IMR-90 (cell line): Measurements from ENCODE around the gene PLB1. TPM values are rescaled to one million over a fixed set of nuclear protein-coding genes. Genes with fewer than 3 reads are reported as not detected.

Experiments used
- ATAC-seq: fragments of 200-7000 bp; cut with Tn5 transposase; 2 replicates; pipeline ENCODE4 v1.9.1; 2020; ENCODE audit warnings: low read depth, mild to moderate bottlenecking, moderate library complexity
- BruUV-seq: library from RNA; stranded (reverse); fragments of 400-500 nt; replicated peaks from 2 replicates; lab custom pipeline; 2021; lab: Mats Ljungman, UMichigan
- CTCF ChIA-PET: fragments of 300-600 bp; formaldehyde crosslinking; extraction: SDS; loops from one replicate; lab custom pipeline; 2021; ENCODE audit warnings: antibody characterized with exemption; lab: Yijun Ruan, JAX
- POLR2A ChIA-PET: fragments of 300-600 bp; sonication (Branson Sonifier 250); formaldehyde crosslinking; loops from one replicate; lab custom pipeline; 2022; ENCODE audit warnings: antibody characterized with exemption; ENCODE audit not compliant: unreplicated experiment; lab: Charles Lee
- DNase-seq: peaks from one replicate; pipeline ENCODE4 v3.0.0; 2013
- H2AFZ ChIP-seq: replicated peaks from 2 replicates; pipeline ENCODE3; 2013; ENCODE audit warnings: low read length, mild to moderate bottlenecking; ENCODE audit not compliant: poor library complexity
- H2AK5ac ChIP-seq: 2 replicates; pipeline ENCODE4 v1.6.1; 2013; ENCODE audit warnings: low read depth, low read length, inconsistent platforms
- H2AK9ac ChIP-seq: replicated peaks from 2 replicates; pipeline ENCODE3; 2013; ENCODE audit warnings: mild to moderate bottlenecking, low read depth, low read length, moderate library complexity; ENCODE audit not compliant: poor library complexity
- H2BK120ac ChIP-seq: 2 replicates; pipeline ENCODE4 v1.6.1; 2013; ENCODE audit warnings: low read depth, low read length, inconsistent platforms
- H2BK15ac ChIP-seq: 3 replicates; pipeline ENCODE4 v1.6.1; 2013; ENCODE audit warnings: low read depth, low read length, inconsistent platforms
- H2BK20ac ChIP-seq: 2 replicates; pipeline ENCODE4 v1.6.1; 2013; ENCODE audit warnings: low read depth, mild to moderate bottlenecking, inconsistent platforms, low read length, moderate library complexity
- H2BK5ac ChIP-seq: 2 replicates; pipeline ENCODE4 v1.6.1; 2013; ENCODE audit warnings: mild to moderate bottlenecking, low read depth, low read length, inconsistent platforms; ENCODE audit not compliant: poor library complexity, severe bottlenecking
- H3K14ac ChIP-seq: replicated peaks from 2 replicates; pipeline ENCODE4 v1.6.1; 2013; ENCODE audit warnings: low read depth, low read length, inconsistent platforms
- H3K18ac ChIP-seq: 2 replicates; pipeline ENCODE4 v1.6.1; 2013; ENCODE audit warnings: low read depth, low read length, control low read depth
- H3K23ac ChIP-seq: 2 replicates; pipeline ENCODE4 v1.6.1; 2013; ENCODE audit warnings: low read depth, low read length, inconsistent platforms
- H3K27ac ChIP-seq: 2 replicates; pipeline ENCODE4 v1.5.1; 2013; ENCODE audit warnings: mild to moderate bottlenecking, control low read depth, low read length; ENCODE audit not compliant: insufficient read depth
- H3K27me3 ChIP-seq: 2 replicates; pipeline ENCODE4 v1.6.1; 2013; ENCODE audit warnings: low read length; ENCODE audit not compliant: control insufficient read depth, insufficient read depth
- H3K36me3 ChIP-seq: 2 replicates; pipeline ENCODE4 v1.6.1; 2013; ENCODE audit warnings: low read length, mixed read lengths; ENCODE audit not compliant: control insufficient read depth, insufficient read depth
- H3K4ac ChIP-seq: 2 replicates; pipeline ENCODE4 v1.6.1; 2013; ENCODE audit warnings: low read depth, low read length, inconsistent platforms
- H3K4me1 ChIP-seq: 2 replicates; pipeline ENCODE4 v1.6.1; 2013; ENCODE audit warnings: low read length, mixed read lengths; ENCODE audit not compliant: control insufficient read depth, insufficient read depth
- H3K4me2 ChIP-seq: 2 replicates; pipeline ENCODE4 v1.6.1; 2013; ENCODE audit warnings: low read depth, mild to moderate bottlenecking, control low read depth, low read length, moderate library complexity
- H3K4me3 ChIP-seq: 2 replicates; pipeline ENCODE4 v1.5.1; 2013; ENCODE audit warnings: low read depth, mild to moderate bottlenecking, control low read depth, low read length, moderate library complexity; ENCODE audit not compliant: insufficient read depth
- H3K56ac ChIP-seq: 2 replicates; pipeline ENCODE4 v1.6.1; 2013; ENCODE audit warnings: low read length, inconsistent platforms; ENCODE audit not compliant: insufficient read depth; ENCODE audit errors: extremely low read depth
- H3K79me1 ChIP-seq, 2 experiments: 2 replicates each; pipeline ENCODE4 v1.6.1; 2013; ENCODE audit warnings: low read length in 2 of 2, inconsistent platforms in 1 of 2, low read depth in 1 of 2
- H3K9ac ChIP-seq: 2 replicates; pipeline ENCODE4 v1.6.1; 2013; ENCODE audit warnings: low read depth, low read length, control low read depth
- H3K9me1 ChIP-seq: 2 replicates; pipeline ENCODE4 v1.6.1; 2013; ENCODE audit warnings: low read length, inconsistent platforms; ENCODE audit not compliant: insufficient read depth
- H3K9me3 ChIP-seq: 2 replicates; pipeline ENCODE4 v1.6.1; 2013; ENCODE audit warnings: low read length; ENCODE audit not compliant: control insufficient read depth, insufficient read depth
- H4K20me1 ChIP-seq: 2 replicates; pipeline ENCODE4 v1.6.1; 2013; ENCODE audit warnings: low read length, inconsistent platforms; ENCODE audit not compliant: insufficient read depth
- H4K5ac ChIP-seq: 2 replicates; pipeline ENCODE4 v1.6.1; 2013; ENCODE audit warnings: mild to moderate bottlenecking, low read depth, low read length, control low read depth
- H4K8ac ChIP-seq, 2 experiments: 2 replicates each; pipeline ENCODE4 v1.6.1; 2013; ENCODE audit warnings: low read depth in 2 of 2, low read length in 2 of 2, control low read depth in 1 of 2, inconsistent platforms in 1 of 2
- H4K91ac ChIP-seq: 2 replicates; pipeline ENCODE4 v1.6.1; 2013; ENCODE audit warnings: low read depth, low read length, inconsistent platforms; ENCODE audit not compliant: insufficient read depth
- CHD1 ChIP-seq: IDR thresholded peaks from 2 replicates; pipeline ENCODE4 v1.6.1; 2012; ENCODE audit warnings: low read depth, low read length, improper control_type of control experiment
- FOS ChIP-seq: fragments of 150-350 bp; IDR thresholded peaks from 2 replicates; pipeline ENCODE4 v1.6.1; 2016; ENCODE audit warnings: low read depth, low read length
- MAFK ChIP-seq: IDR thresholded peaks from 2 replicates; pipeline ENCODE4 v1.6.1; 2012; ENCODE audit warnings: low read depth, low read length, improper control_type of control experiment
- MAZ ChIP-seq: IDR thresholded peaks from 2 replicates; pipeline ENCODE4 v1.6.1; 2012; ENCODE audit warnings: low read depth, mild to moderate bottlenecking, low read length, improper control_type of control experiment, moderate library complexity, borderline replicate concordance
- POLR2A ChIP-seq: IDR thresholded peaks from 2 replicates; pipeline ENCODE4 v1.6.1; 2012; ENCODE audit warnings: mild to moderate bottlenecking, low read depth, low read length
- RAD21 ChIP-seq: IDR thresholded peaks from 2 replicates; pipeline ENCODE4 v1.6.1; 2012; ENCODE audit warnings: low read length, improper control_type of control experiment
- SMC3 ChIP-seq: fragments of 150-350 bp; IDR thresholded peaks from 2 replicates; pipeline ENCODE4 v1.6.1; 2016; ENCODE audit warnings: low read depth, mild to moderate bottlenecking, antibody characterized with exemption, low read length, moderate library complexity
- WGBS, 2 experiments: methylation state at CpG; one replicate each; pipeline versions ENCODE4 v1.1.5 to v1.1.7; 2013; ENCODE audit warnings: missing lambda C conversion rate in 2 of 2; ENCODE audit not compliant: insufficient read length in 1 of 2; ENCODE audit errors: extremely low coverage in 2 of 2; 5-methylcytosine and 5-hydroxymethylcytosine counted together
- dilution Hi-C: fragments of 300-500 bp; cut with HindIII; formaldehyde crosslinking; loops from one replicate; pipeline ENCODE4 v1.14.3; 2018; ENCODE audit warnings: low sequenced_read_pairs; ENCODE audit not compliant: unreplicated experiment
- in situ Hi-C: fragments of 300-500 bp; cut with MboI; formaldehyde crosslinking; loops from 3 replicates; pipeline ENCODE4 v1.14.3; 2019; ENCODE audit warnings: low sequenced_read_pairs, inconsistent platforms, mixed read lengths
- intact Hi-C: fragments of 100-400 bp; cut with micrococcal nuclease; formaldehyde crosslinking; loops from 2 replicates; pipeline ENCODE4 v1.10.0; 2022
- polyA plus RNA-seq, 3 experiments: library from polyadenylated mRNA; depleted of rRNA; stranded (reverse); fragments of >200 nt; gene quantifications; 2 replicates each; pipeline ENCODE4 v1.2.3, GENCODE V29; 2012; ENCODE audit warnings: low replicate concordance in 1 of 3
- total RNA-seq: library from RNA; depleted of rRNA; stranded (reverse); fragments of >200 nt; gene quantifications from 2 replicates; pipeline ENCODE4 v1.2.3, GENCODE V29; 2012
- TF ChIP-seq, protein P1 (sequence below): fragments of 150-350 bp; IDR thresholded peaks from 2 replicates; pipeline ENCODE4 v1.6.1; 2016; ENCODE audit warnings: low read depth, mild to moderate bottlenecking, low read length, moderate library complexity, borderline replicate concordance

Gene PLB1
- total and polyA plus RNA-seq, 2 of the 4 experiments (the other 2 are of a cell fraction) = 0.74 to 0.90 TPM

DNA sequence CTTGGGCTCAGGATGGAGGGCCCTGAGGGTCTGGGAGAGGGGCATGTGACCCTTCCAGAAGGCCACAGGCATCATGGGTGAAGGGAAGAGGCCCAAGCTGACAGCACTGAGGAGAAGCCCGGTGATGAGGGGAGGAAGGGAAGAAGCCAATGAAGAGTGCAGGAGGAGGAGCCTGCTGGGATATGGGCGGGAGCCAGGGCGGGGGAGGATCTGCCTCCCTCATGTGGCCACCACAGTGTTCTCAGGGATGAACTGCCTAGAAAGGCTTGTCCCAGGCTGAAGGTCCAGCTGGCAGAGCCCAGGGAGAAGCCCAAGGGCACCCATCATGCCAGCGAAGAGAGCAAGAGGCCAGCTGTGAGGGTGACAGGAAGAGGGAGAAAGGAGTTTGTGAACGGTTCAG, 24.6 kb upstream of the PLB1 start:
- no peak overlapping the region for H2BK120ac ChIP-seq
- no peak overlapping the region for H2BK20ac ChIP-seq
- ChIA-PET CTCF (no interaction called here), POLR2A (no interaction called here)
- no peak overlapping the region for H2AFZ ChIP-seq
- no peak overlapping the region for H4K8ac ChIP-seq
- no peaks in the 10 kb centered on the region for H3K36me3 ChIP-seq
- H4K91ac ChIP-seq = no peak overlapping the region
- H3K27me3 ChIP-seq = peaks cover 9% of the 10 kb centered on the region
- H2BK15ac ChIP-seq = no peak overlapping the region
- H2BK5ac ChIP-seq = no peak overlapping the region
- no peak overlapping the region for H3K56ac ChIP-seq
- dilution Hi-C loops (no loop called here), in situ Hi-C loops (no loop called here), intact Hi-C loops (no loop called here)
- no peaks in the 10 kb centered on the region for H3K79me1 ChIP-seq
- no peak overlapping the region for H3K14ac ChIP-seq
- H2AK5ac ChIP-seq = no peak overlapping the region
- H3K4me2 ChIP-seq = no peak overlapping the region
- H3K9me1 ChIP-seq = no peaks in the 10 kb centered on the region
- no peaks in the 10 kb centered on the region for H3K4me1 ChIP-seq
- H4K20me1 ChIP-seq = no peaks in the 10 kb centered on the region
- H3K23ac ChIP-seq = no peak overlapping the region
- DNase-seq (no peak), ATAC-seq (peak; percentile 22; the same call in 1 of the 2 replicates)
- H3K9me3 ChIP-seq = 0 out of 2 replicates have a peak, but pooled peaks cover 2% of the 10 kb centered on the region
- H3K4ac ChIP-seq = no peak overlapping the region
- 74% methylated on average over 3 of the region's 5 CpGs; no CpG with 5 or more reads in 1 of the 2 experiments for WGBS, 2 experiments
- H3K18ac ChIP-seq = no peak overlapping the region
- H4K5ac ChIP-seq = no peak overlapping the region
- H3K4me3 ChIP-seq = no peak overlapping the region
- H3K9ac ChIP-seq = no peak overlapping the region
- no peak overlapping the region for H3K27ac ChIP-seq
- TF ChIP-seq MAZ (no peak), RAD21 (no peak), POLR2A (no peak), SMC3 (no peak), FOS (no peak), MAFK (no peak), CHD1 (no peak)
- TF ChIP-seq, protein P1, sequence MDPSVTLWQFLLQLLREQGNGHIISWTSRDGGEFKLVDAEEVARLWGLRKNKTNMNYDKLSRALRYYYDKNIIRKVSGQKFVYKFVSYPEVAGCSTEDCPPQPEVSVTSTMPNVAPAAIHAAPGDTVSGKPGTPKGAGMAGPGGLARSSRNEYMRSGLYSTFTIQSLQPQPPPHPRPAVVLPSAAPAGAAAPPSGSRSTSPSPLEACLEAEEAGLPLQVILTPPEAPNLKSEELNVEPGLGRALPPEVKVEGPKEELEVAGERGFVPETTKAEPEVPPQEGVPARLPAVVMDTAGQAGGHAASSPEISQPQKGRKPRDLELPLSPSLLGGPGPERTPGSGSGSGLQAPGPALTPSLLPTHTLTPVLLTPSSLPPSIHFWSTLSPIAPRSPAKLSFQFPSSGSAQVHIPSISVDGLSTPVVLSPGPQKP = no peak
- H2AK9ac ChIP-seq = no peak overlapping the region
- BruUV-seq = no TSS peak
